HCT116 (cell line): Measurements from ENCODE around the gene CBX7. TPM values are rescaled to one million over a fixed set of nuclear protein-coding genes. Genes with fewer than 3 reads are reported as not detected.

ENCODE experiments used
- ATAC-seq: fragments of 200-7000 bp; cut with Tn5 transposase; 2 replicates; pipeline ENCODE4 v1.9.1; 2020; ENCODE audit warnings: mild to moderate bottlenecking, moderate library complexity
- BruUV-seq: library from RNA; stranded (reverse); fragments of 400-500 nt; replicated peaks from 2 replicates; lab custom pipeline; 2021; lab: Mats Ljungman, UMichigan
- CTCF ChIA-PET: fragments of 300-600 bp; sonication (Branson Sonifier 250); formaldehyde crosslinking; loops from one replicate; lab custom pipeline; 2021; ENCODE audit warnings: antibody characterized with exemption; lab: Charles Lee
- POLR2A ChIA-PET: fragments of 300-600, 350-600 bp; sonication (Branson Sonifier 250); formaldehyde crosslinking; loops from one replicate; lab custom pipeline; 2021; ENCODE audit warnings: antibody characterized with exemption; lab: Charles Lee
- RAD21 ChIA-PET, 2 experiments: fragments of 300-600 bp; sonication (Branson Sonifier 250); formaldehyde crosslinking; loops; one replicate each; lab custom pipeline; 2023; ENCODE audit warnings: low total read pairs in 2 of 2; ENCODE audit not compliant: uncharacterized antibody in 2 of 2, unreplicated experiment in 2 of 2, low non-redundant PET in 1 of 2; lab: Charles Lee
- DNase-seq: peaks from one replicate; pipeline ENCODE4 v3.0.0-alpha.2; 2010; ENCODE audit warnings: low read depth, low spot score
- H2AFZ ChIP-seq: fragments of 200-600 bp; shearing (Covaris generic), sonication (generic); 2 replicates; pipeline ENCODE4 v1.6.1; 2017; ENCODE audit warnings: low read depth, mixed run types, mixed read lengths, antibody characterized with exemption, low read length; ENCODE audit not compliant: poor library complexity, severe bottlenecking
- H3K27ac ChIP-seq: 2 replicates; pipeline ENCODE4 v1.5.1; 2012; ENCODE audit warnings: low read depth, low read length
- H3K27me3 ChIP-seq: fragments of 200-600 bp; sonication (generic); 2 replicates; pipeline ENCODE4 v1.6.1; 2016; ENCODE audit warnings: mixed run types, low read length, mixed read lengths; ENCODE audit not compliant: insufficient read depth
- H3K36me3 ChIP-seq, 2 experiments: fragments of 200-500 bp in 1 of 2; fragments of 200-600 bp in 1 of 2; sonication (Bioruptor generic) in 1 of 2; sonication (generic) in 1 of 2; 2 replicates each; pipeline versions ENCODE4 v1.5.1 to v1.6.1; 2014 to 2016; ENCODE audit warnings: low read length in 2 of 2, inconsistent platforms in 1 of 2, mixed read lengths in 1 of 2, mixed run types in 1 of 2; ENCODE audit not compliant: insufficient read depth in 2 of 2, control insufficient read depth in 1 of 2
- H3K4me1 ChIP-seq, 2 experiments: fragments of 200-600 bp in 1 of 2; sonication (generic) in 1 of 2; 2 replicates each; pipeline versions ENCODE4 v1.5.1 to v1.6.1; 2012 to 2017; ENCODE audit warnings: low read length in 2 of 2, inconsistent platforms in 1 of 2, mild to moderate bottlenecking in 1 of 2, mixed read lengths in 1 of 2, mixed run types in 1 of 2, moderate library complexity in 1 of 2; ENCODE audit not compliant: insufficient read depth in 2 of 2, control insufficient read depth in 1 of 2
- H3K4me2 ChIP-seq: fragments of 200-600 bp; sonication (generic); 2 replicates; pipeline ENCODE4 v1.6.1; 2017; ENCODE audit warnings: mixed run types, low read length, mixed read lengths
- H3K4me3 ChIP-seq, 2 experiments: fragments of 200-600 bp in 1 of 2; sonication (generic) in 1 of 2; replicated peaks in 1 of 2; 2 replicates each; pipeline ENCODE4 v1.5.1; 2011 to 2016; ENCODE audit warnings: low read length in 2 of 2, control low read depth in 1 of 2, low read depth in 1 of 2, mild to moderate bottlenecking in 1 of 2, mixed read lengths in 1 of 2, mixed run types in 1 of 2
- H3K79me2 ChIP-seq: fragments of 200-600 bp; sonication (generic); 2 replicates; pipeline ENCODE4 v1.6.1; 2017; ENCODE audit warnings: mild to moderate bottlenecking, mixed run types, low read length, moderate library complexity, mixed read lengths; ENCODE audit not compliant: insufficient read depth
- H3K9ac ChIP-seq: fragments of 200-600 bp; sonication (generic); 2 replicates; pipeline ENCODE4 v1.6.1; 2016; ENCODE audit warnings: low read length, mixed read lengths
- H3K9me2 ChIP-seq: fragments of 200-600 bp; sonication (generic), shearing (Covaris generic); 2 replicates; pipeline ENCODE4 v1.6.1; 2017; ENCODE audit warnings: mixed run types, mild to moderate bottlenecking, moderate library complexity; ENCODE audit not compliant: insufficient read depth
- H3K9me3 ChIP-seq, 2 experiments: fragments of 200-500 bp in 1 of 2; fragments of 200-600 bp in 1 of 2; sonication (Bioruptor generic) in 1 of 2; sonication (generic) in 1 of 2; 2 replicates each; pipeline ENCODE4 v1.6.1; 2014 to 2017; ENCODE audit warnings: low read length in 2 of 2, mixed read lengths in 2 of 2, inconsistent platforms in 1 of 2, low read depth in 1 of 2, mild to moderate bottlenecking in 1 of 2, mixed run types in 1 of 2, moderate library complexity in 1 of 2; ENCODE audit not compliant: control insufficient read depth in 1 of 2, insufficient read depth in 1 of 2
- H4K20me1 ChIP-seq: fragments of 200-600 bp; sonication (generic), shearing (Covaris generic); 2 replicates; pipeline ENCODE4 v1.6.1; 2017; ENCODE audit warnings: mixed run types, mild to moderate bottlenecking, moderate library complexity; ENCODE audit not compliant: insufficient read depth
- ATF3 ChIP-seq: IDR thresholded peaks from 2 replicates; pipeline ENCODE4 v1.6.1; 2012
- CBX3 ChIP-seq: IDR thresholded peaks from 2 replicates; pipeline ENCODE4 v1.6.1; 2012; ENCODE audit warnings: low read depth
- CEBPB ChIP-seq: IDR thresholded peaks from 2 replicates; pipeline ENCODE4 v1.6.1; 2012; ENCODE audit warnings: low read depth
- EGR1 ChIP-seq: IDR thresholded peaks from 2 replicates; pipeline ENCODE4 v1.6.1; 2012; ENCODE audit warnings: low read depth
- ELF1 ChIP-seq: IDR thresholded peaks from 2 replicates; pipeline ENCODE4 v1.6.1; 2012; ENCODE audit warnings: low read depth, borderline replicate concordance
- EZH2phosphoT487 ChIP-seq: fragments of 200-600 bp; IDR thresholded peaks from 2 replicates; pipeline ENCODE4 v1.6.1; 2018; ENCODE audit warnings: antibody characterized with exemption, borderline replicate concordance
- FOSL1 ChIP-seq: IDR thresholded peaks from 2 replicates; pipeline ENCODE4 v1.6.1; 2012; ENCODE audit warnings: low read depth
- JUND ChIP-seq: IDR thresholded peaks from 2 replicates; pipeline ENCODE4 v1.6.1; 2012
- MAX ChIP-seq: IDR thresholded peaks from 2 replicates; pipeline ENCODE4 v1.6.1; 2012
- POLR2A ChIP-seq: IDR thresholded peaks from 2 replicates; pipeline ENCODE4 v1.7.0; 2011; ENCODE audit warnings: borderline replicate concordance; ENCODE audit not compliant: insufficient read depth, insufficient read length; ENCODE audit errors: extremely low read depth
- POLR2AphosphoS5 ChIP-seq: IDR thresholded peaks from 2 replicates; pipeline ENCODE4 v1.6.1; 2011; ENCODE audit warnings: mild to moderate bottlenecking, low read depth, low read length, moderate library complexity
- RAD21 ChIP-seq: IDR thresholded peaks from 2 replicates; pipeline ENCODE4 v1.6.1; 2012; ENCODE audit warnings: low read depth, mild to moderate bottlenecking
- SIN3A ChIP-seq: IDR thresholded peaks from 2 replicates; pipeline ENCODE4 v1.6.1; 2012; ENCODE audit warnings: low read depth
- SP1 ChIP-seq: IDR thresholded peaks from 2 replicates; pipeline ENCODE4 v1.6.1; 2012; ENCODE audit warnings: low read depth
- SRF ChIP-seq: IDR thresholded peaks from 2 replicates; pipeline ENCODE4 v1.6.1; 2012; ENCODE audit warnings: low read depth
- TCF7L2 ChIP-seq: IDR thresholded peaks from 2 replicates; pipeline ENCODE4 v1.7.0; 2011; ENCODE audit warnings: borderline replicate concordance, inconsistent platforms; ENCODE audit not compliant: insufficient read depth, insufficient read length; ENCODE audit errors: extremely low read depth
- YY1 ChIP-seq: IDR thresholded peaks from 2 replicates; pipeline ENCODE4 v1.6.1; 2011; ENCODE audit warnings: low read length, low read depth, moderate library complexity, mild to moderate bottlenecking; ENCODE audit not compliant: insufficient replicate concordance; ENCODE audit errors: extremely low read depth
- ZBTB33 ChIP-seq: IDR thresholded peaks from 2 replicates; pipeline ENCODE4 v1.6.1; 2011; ENCODE audit warnings: mild to moderate bottlenecking, low read length, moderate library complexity; ENCODE audit not compliant: insufficient replicate concordance; ENCODE audit errors: extremely low read depth
- ZFX ChIP-seq: fragments of 450-650 bp; IDR thresholded peaks from 2 replicates; pipeline ENCODE4 v1.6.1; 2017
- ZNF274 ChIP-seq: fragments of 200-500 bp; sonication (Bioruptor generic); IDR thresholded peaks from 2 replicates; pipeline ENCODE4 v1.6.1; 2014; ENCODE audit warnings: mild to moderate bottlenecking, low read depth, low read length, inconsistent platforms
- intact Hi-C: fragments of 100-400 bp; cut with micrococcal nuclease; formaldehyde crosslinking; loops from 2 replicates; pipeline ENCODE4 v1.10.0; 2022
- total RNA-seq: library from RNA; stranded (reverse); gene quantifications from one replicate; pipeline ENCODE4 v1.2.1, GENCODE V29; 2021; ENCODE audit not compliant: unreplicated experiment

The CBX7 gene
- total RNA-seq, 1 experiment from 2014 or later = 20.1 TPM

- H3K4me2 ChIP-seq = no peak overlapping the region
- no peaks in the 10 kb centered on the region for H3K4me1 ChIP-seq
- RAD21 ChIA-PET = no interaction called here
- no peaks in the 10 kb centered on the region for H3K9me3 ChIP-seq
- H3K4me3 ChIP-seq = no peak overlapping the region
- ATAC-seq = no peak
- no peaks in the 10 kb centered on the region for H3K79me2 ChIP-seq
- no peak overlapping the region for H2AFZ ChIP-seq
- TF ChIP-seq POLR2AphosphoS5 (no peak), CEBPB (no peak), JUND (no peak), EGR1 (no peak), FOSL1 (no peak), CBX3 (no peak), ZNF274 (no peak), SIN3A (no peak), ZFX (no peak), SP1 (no peak)
- H4K20me1 ChIP-seq = no peaks in the 10 kb centered on the region
- no peaks in the 10 kb centered on the region for H3K36me3 ChIP-seq
- POLR2A ChIA-PET = no interaction called here
- no peaks in the 10 kb centered on the region for H3K27me3 ChIP-seq
- H3K9me2 ChIP-seq = no peaks in the 10 kb centered on the region
- intact Hi-C loops = no loop called here
- CTCF ChIA-PET = no interaction called here
- H3K27ac ChIP-seq = no peak overlapping the region
- no peak overlapping the region for H3K9ac ChIP-seq
- BruUV-seq = no TSS peak
- no peak for DNase-seq
These were observed 46.2 kb downstream of the CBX7 start for GRCh38 chr22:39106326-39106725.

- no TSS peak for BruUV-seq
- CTCF ChIA-PET = no interaction called here
- intact Hi-C loops = no loop called here
- H3K4me2 ChIP-seq = no peak overlapping the region
- RAD21 ChIA-PET = no interaction called here
- H3K9me3 ChIP-seq = no peaks in the 10 kb centered on the region
- DNase-seq = no peak
- H3K79me2 ChIP-seq = no peaks in the 10 kb centered on the region
- H3K36me3 ChIP-seq = no peaks in the 10 kb centered on the region
- no peaks in the 10 kb centered on the region for H3K9me2 ChIP-seq
- H3K4me3 ChIP-seq = no peak overlapping the region
- peaks cover 2 to 4% of the 10 kb centered on the region in 2 experiments for H3K4me1 ChIP-seq
- no peaks in the 10 kb centered on the region for H4K20me1 ChIP-seq
- no peaks in the 10 kb centered on the region for H3K27me3 ChIP-seq
- no peak for ATAC-seq
- POLR2A ChIA-PET = no interaction called here
- H2AFZ ChIP-seq = no peak overlapping the region
- H3K9ac ChIP-seq = no peak overlapping the region
- H3K27ac ChIP-seq = no peak overlapping the region
- TF ChIP-seq SRF (no peak), TCF7L2 (no peak), RAD21 (no peak), EZH2phosphoT487 (no peak), ZBTB33 (no peak), ATF3 (no peak), CEBPB (no peak), MAX (no peak), CBX3 (no peak), ZNF274 (no peak), YY1 (no peak), POLR2AphosphoS5 (no peak), POLR2A (no peak), SP1 (no peak), ZFX (no peak), JUND (no peak), ELF1 (no peak)
These were observed 49.0 kb downstream of the CBX7 start for GRCh38 chr22:39103431-39103830.
